Small intestine (tissue), 7 donors: ENCODE data around the gene PHLPP1. TPM values are rescaled to one million over a fixed set of nuclear protein-coding genes. Genes with fewer than 3 reads are reported as not detected.
A peak's percentile ranks its signal among the peaks of the same experiment; 100 is the strongest.

ENCODE experiments used
- DNase-seq, 2 donors: peaks; one replicate each; pipeline versions ENCODE4 v3.0.0 to v3.0.0-alpha.2; 2013
- FAIRE-seq: peaks from 2 replicates; lab custom pipeline; 2012; peaks lifted over from hg19 to GRCh38; lab: Jason Lieb, UNC
- H3K27ac ChIP-seq, 3 donors: one replicate each; pipeline ENCODE4 v1.5.1; 2013; ENCODE audit warnings: low read length in 2 of 3, mild to moderate bottlenecking in 2 of 3, control low read depth in 1 of 3, inconsistent platforms in 1 of 3, low read depth in 1 of 3, moderate library complexity in 1 of 3
- H3K27me3 ChIP-seq, 3 donors: one replicate each; pipeline ENCODE4 v1.6.1; 2013; ENCODE audit warnings: low read length in 3 of 3, inconsistent platforms in 1 of 3; ENCODE audit not compliant: control insufficient read depth in 3 of 3, insufficient read depth in 3 of 3
- H3K36me3 ChIP-seq, 3 donors: one replicate each; pipeline ENCODE4 v1.6.1; 2013; ENCODE audit warnings: low read length in 3 of 3, inconsistent platforms in 1 of 3, low read depth in 1 of 3, mild to moderate bottlenecking in 1 of 3, moderate library complexity in 1 of 3; ENCODE audit not compliant: control insufficient read depth in 3 of 3, insufficient read depth in 2 of 3
- H3K4me1 ChIP-seq, 3 donors: one replicate each; pipeline ENCODE4 v1.6.1; 2013; ENCODE audit warnings: low read length in 2 of 3, inconsistent platforms in 1 of 3, low read depth in 1 of 3, mild to moderate bottlenecking in 1 of 3, moderate library complexity in 1 of 3; ENCODE audit not compliant: control insufficient read depth in 3 of 3, insufficient read depth in 2 of 3
- H3K4me3 ChIP-seq, 3 donors: one replicate each; pipeline ENCODE4 v1.5.1; 2013; ENCODE audit warnings: low read length in 3 of 3, control low read depth in 1 of 3, inconsistent platforms in 1 of 3, low read depth in 1 of 3, mild to moderate bottlenecking in 1 of 3, moderate library complexity in 1 of 3
- H3K9me3 ChIP-seq, 2 donors: one replicate each; pipeline ENCODE4 v1.6.1; 2013; ENCODE audit warnings: low read depth in 1 of 2, low read length in 1 of 2; ENCODE audit not compliant: control insufficient read depth in 2 of 2, insufficient read depth in 1 of 2
- WGBS, 3 donors: extraction: QIAGEN DNeasy Blood & Tissue Kit; methylation state at CpG; one replicate each; pipeline ENCODE4 v1.1.7; 2013; 5-methylcytosine and 5-hydroxymethylcytosine counted together
- polyA plus RNA-seq, 4 donors: library from polyadenylated mRNA; stranded (reverse) in 3 of 4; unstranded in 1 of 4; fragments of 200-250 nt in 3 of 4; fragments of 120-200 nt in 1 of 4; gene quantifications; one replicate each; pipeline versions ENCODE4 v1.2.1 to v1.2.3, GENCODE V29; 2013
- donor health status: healthy with polysubstance abuse.
- donor health status: control.
- donor health status: control.
- donor health status: Bipolar disorder and iron deficiency.
- donor health status: healthy.

The PHLPP1 gene
- polyA plus RNA-seq, 4 donors, result 3.2 to 13.1 (median 5.4) TPM

GRCh38 chr18:62788876-62789275 lies 73.5 kb downstream of the PHLPP1 start:
- H3K9me3 ChIP-seq, result no peaks in the 10 kb centered on the region
- FAIRE-seq (no peak), DNase-seq (no peak)
- peaks cover 0 to 3% (median 0%) of the 10 kb centered on the region in 3 donors for H3K4me1 ChIP-seq
- H3K27me3 ChIP-seq, result no peaks in the 10 kb centered on the region
- H3K36me3 ChIP-seq, result no peaks in the 10 kb centered on the region
- 41 to 70% (median 62%) methylated on average over 3 of the region's 3 CpGs for WGBS, 3 donors
- H3K4me3 ChIP-seq, result no peak overlapping the region
- H3K27ac ChIP-seq, result no peak overlapping the region

DNA sequence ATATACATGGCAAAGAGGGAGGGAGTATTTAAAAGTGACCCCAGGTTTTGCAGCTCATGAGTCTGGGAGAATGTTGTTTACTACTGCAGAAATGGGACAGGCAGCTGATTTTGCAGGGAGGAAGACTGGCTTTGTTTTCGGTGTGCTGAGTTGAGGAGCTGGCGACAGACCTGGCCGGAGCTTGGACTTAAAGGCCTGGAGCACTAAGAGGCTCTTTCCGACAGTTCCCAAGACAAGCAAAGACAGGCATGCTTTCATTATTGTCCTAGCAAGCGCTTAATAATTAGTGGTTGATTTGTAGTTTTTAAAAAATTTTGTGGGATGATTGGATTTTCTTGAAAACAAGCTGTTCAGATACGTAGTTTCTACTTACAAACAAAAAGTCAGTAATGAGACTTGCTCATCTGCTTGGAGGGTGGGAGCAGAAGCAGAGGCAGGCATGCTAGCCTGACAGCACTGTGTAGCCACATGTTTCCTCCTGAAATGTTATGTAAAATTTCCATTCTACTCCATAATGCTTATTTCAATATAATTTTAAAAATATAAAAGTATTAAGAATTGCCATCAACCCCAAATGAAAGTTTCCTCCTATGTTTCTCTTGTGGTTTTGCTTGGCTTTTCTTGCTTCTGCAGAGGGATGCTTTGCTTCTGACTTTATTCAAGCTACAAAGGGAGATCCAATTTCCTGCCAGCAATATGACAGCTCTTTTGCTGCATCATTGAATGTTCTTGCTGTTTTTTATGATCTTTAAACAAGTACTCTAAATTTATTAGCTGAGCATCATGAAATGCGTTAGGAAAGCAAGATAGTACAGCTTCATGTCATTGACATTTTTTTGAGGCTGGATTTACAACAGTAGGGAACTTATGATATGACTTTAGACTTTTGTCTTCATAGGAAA lies 75.8 kb downstream of the PHLPP1 start:
- Histone ChIP-seq H3K4me1 (peaks cover 0 to 3% (median 0%) of the 10 kb centered on the region in 3 donors), H3K9me3 (no peaks in the 10 kb centered on the region), H3K27ac (no peak overlapping the region), H3K27me3 (no peaks in the 10 kb centered on the region), H3K4me3 (no peak overlapping the region), H3K36me3 (no peaks in the 10 kb centered on the region)
- DNase-seq, result no peak
- 73 to 81% (median 81%) methylated on average over 7 of the region's 7 CpGs for WGBS, 3 donors
- FAIRE-seq, result no peak

GRCh38 chr18:62792016-62792415 lies 76.7 kb downstream of the PHLPP1 start:
- WGBS, 3 donors, result 64 to 84% (median 75%) methylated on average over 1 of the region's 1 CpG
- DNase-seq (no peak), FAIRE-seq (no peak)
- H3K4me1 ChIP-seq, result peaks cover 0 to 3% (median 0%) of the 10 kb centered on the region in 3 donors
- no peaks in the 10 kb centered on the region for H3K27me3 ChIP-seq
- no peaks in the 10 kb centered on the region for H3K36me3 ChIP-seq
- no peaks in the 10 kb centered on the region for H3K9me3 ChIP-seq
- no peak overlapping the region for H3K27ac ChIP-seq
- H3K4me3 ChIP-seq, result no peak overlapping the region

- Histone ChIP-seq H3K27ac (no peak overlapping the region), H3K36me3 (no peaks in the 10 kb centered on the region), H3K27me3 (no peaks in the 10 kb centered on the region), H3K9me3 (no peaks in the 10 kb centered on the region), H3K4me3 (no peak overlapping the region), H3K4me1 (peaks cover 0 to 2% (median 0%) of the 10 kb centered on the region in 3 donors)
- 85 to 91% (median 91%) methylated on average over 3 of the region's 3 CpGs for WGBS, 3 donors
- no peak for FAIRE-seq
- DNase-seq, result no peak
Measured at GRCh38 chr18:62795813-62796212, 80.5 kb downstream of the PHLPP1 start.

- H3K36me3 ChIP-seq, result no peaks in the 10 kb centered on the region
- 65 to 76% (median 66%) methylated on average over 1 of the region's 1 CpG for WGBS, 3 donors
- FAIRE-seq, result no peak
- H3K4me1 ChIP-seq, result peaks cover 0 to 2% (median 0%) of the 10 kb centered on the region in 3 donors
- no peak overlapping the region for H3K27ac ChIP-seq
- H3K9me3 ChIP-seq, result no peaks in the 10 kb centered on the region
- no peaks in the 10 kb centered on the region for H3K27me3 ChIP-seq
- DNase-seq, result peak in 1 of 2 donors; percentile 30
- no peak overlapping the region for H3K4me3 ChIP-seq
Measured at GRCh38 chr18:62796216-62796621, 80.9 kb downstream of the PHLPP1 start.

DNA sequence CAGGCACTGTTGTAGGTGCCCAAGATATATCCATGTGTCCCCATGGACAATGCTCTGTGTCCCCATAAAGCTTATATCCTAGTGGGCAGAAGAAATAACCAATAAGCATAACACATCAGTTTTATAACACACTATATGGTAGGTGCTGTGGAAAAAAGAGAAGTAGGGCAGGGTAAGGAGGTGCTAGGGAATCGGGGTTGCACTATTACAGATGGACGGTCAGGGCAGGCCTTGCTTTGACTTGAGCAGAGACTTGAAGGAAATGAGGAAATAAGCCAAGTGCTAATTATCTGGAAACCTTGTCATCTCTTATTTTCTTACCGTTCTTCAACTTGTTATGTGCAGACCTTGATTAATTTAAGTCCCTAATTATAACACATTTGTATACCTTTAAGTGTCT lies 82.0 kb downstream of the PHLPP1 start:
- H3K27ac ChIP-seq, result no peak overlapping the region
- 86 to 96% (median 89%) methylated on average over 3 of the region's 3 CpGs for WGBS, 3 donors
- DNase-seq (no peak), FAIRE-seq (no peak)
- H3K9me3 ChIP-seq, result no peaks in the 10 kb centered on the region
- no peaks in the 10 kb centered on the region for H3K36me3 ChIP-seq
- H3K27me3 ChIP-seq, result no peaks in the 10 kb centered on the region
- H3K4me1 ChIP-seq, result peaks cover 0 to 2% (median 0%) of the 10 kb centered on the region in 3 donors
- H3K4me3 ChIP-seq, result no peak overlapping the region

- no peak for DNase-seq
- 84 to 89% (median 86%) methylated on average over 6 of the region's 6 CpGs for WGBS, 3 donors
- FAIRE-seq, result no peak
Measured at GRCh38 chr18:62799977-62800376, 84.6 kb downstream of the PHLPP1 start.

DNA sequence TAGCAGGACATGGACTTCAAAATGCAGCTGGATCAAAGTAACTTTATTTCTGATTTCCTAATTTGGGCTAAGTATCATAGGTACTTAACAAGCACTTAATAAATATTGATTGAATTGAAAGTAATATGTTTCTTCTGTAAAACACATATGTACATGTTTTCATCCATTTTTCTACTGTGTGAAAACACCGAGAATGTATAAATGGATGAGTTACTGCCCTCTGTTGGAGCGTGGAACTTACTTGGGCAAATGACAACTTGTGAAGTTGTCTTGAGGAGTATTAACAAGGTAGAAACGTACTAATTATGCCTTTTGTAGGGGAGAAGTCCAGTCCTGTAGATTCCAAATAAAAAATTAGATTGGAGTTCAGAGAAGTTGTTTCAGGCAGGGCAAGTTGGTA lies 87.2 kb downstream of the PHLPP1 start:
- Histone ChIP-seq H3K9me3 (no peaks in the 10 kb centered on the region), H3K4me1 (peaks cover 0 to 2% (median 0%) of the 10 kb centered on the region in 3 donors), H3K4me3 (no peak overlapping the region), H3K27ac (no peak overlapping the region), H3K27me3 (no peaks in the 10 kb centered on the region), H3K36me3 (no peaks in the 10 kb centered on the region)
- WGBS, 3 donors, result 18 to 48% (median 33%) methylated on average over 3 of the region's 3 CpGs
- DNase-seq, result peak; percentile 28 to 38
- FAIRE-seq, result no peak

More at GRCh38 chr18:62799977-62800376, 84.6 kb downstream of the PHLPP1 start:
- Histone ChIP-seq H3K4me1 (peaks cover 0 to 2% (median 0%) of the 10 kb centered on the region in 3 donors), H3K4me3 (no peak overlapping the region), H3K27ac (no peak overlapping the region), H3K27me3 (no peaks in the 10 kb centered on the region), H3K9me3 (no peaks in the 10 kb centered on the region), H3K36me3 (no peaks in the 10 kb centered on the region)
